GM12873 (cell line): Measurements from ENCODE around the gene SETD2.

ENCODE experiments used
- CTCF ChIP-seq: IDR thresholded peaks from 2 replicates; pipeline ENCODE4 v1.5.1; 2012; ENCODE audit warnings: low read depth, mild to moderate bottlenecking, moderate library complexity, low read length, control low read depth; ENCODE audit not compliant: insufficient read depth; ENCODE audit errors: missing control alignments

SETD2 gene

GRCh38 chr3:47186285-47186684, 22.4 kb upstream of the SETD2 start:
- no peak for TF ChIP-seq CTCF

DNA sequence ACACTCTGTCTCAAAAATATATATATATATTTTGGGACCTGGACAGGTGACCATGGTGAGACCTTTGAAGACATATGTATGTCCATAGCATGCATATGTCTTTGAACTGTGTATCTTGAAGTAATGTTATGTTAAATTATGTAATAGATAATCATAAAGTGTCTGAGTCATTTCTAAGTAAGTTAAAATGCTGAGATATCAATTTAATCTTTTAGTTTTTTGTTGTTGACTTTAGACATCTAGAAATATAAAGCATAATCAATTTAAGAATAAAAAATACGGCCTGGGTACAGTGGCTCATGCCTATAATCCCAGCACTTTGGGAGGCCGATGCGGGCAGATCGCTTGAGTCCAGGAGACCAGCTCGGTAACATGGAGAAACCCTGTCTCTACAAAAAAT, 12.7 kb upstream of the SETD2 start:
- TF ChIP-seq CTCF = no peak

DNA sequence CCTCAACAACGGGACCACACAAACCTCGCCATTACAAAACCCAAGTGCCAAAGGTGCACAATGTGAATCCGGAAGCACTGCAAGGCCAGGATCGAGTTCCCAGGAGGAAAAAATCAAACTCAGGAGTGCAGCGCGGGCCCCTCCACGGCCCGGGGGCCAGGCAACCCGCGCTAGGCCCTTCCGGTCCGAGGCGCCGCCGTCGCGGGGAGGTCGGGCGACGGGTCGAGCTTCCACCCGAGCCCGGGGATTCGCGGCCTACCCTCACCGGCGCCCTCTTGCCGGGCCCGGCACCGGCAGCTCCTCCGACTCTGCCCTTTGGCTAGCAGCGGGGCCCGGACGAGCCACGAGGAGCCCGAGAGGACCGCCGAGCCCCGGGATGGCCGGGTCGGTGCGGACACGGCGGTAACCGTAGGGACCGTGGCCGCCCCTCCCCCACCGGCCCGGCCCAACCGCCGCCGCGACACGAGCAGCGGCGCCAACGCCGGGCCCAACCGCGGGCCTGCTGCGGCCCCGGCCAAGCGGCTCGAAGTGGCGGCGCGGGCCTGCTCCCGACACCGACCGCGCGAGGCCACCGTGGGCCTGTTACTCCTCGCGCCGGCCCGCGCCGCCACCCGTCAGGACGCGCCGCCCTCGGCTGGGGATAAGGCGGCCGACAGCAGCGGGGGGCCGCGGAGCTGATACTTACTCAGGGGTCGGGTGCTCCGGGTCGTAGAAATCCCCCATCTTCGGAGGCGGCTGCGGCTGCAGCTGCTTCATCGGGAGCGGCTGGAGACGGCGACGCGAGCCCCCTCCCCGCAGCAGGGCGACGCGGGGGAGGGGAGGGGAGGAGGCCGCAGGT, 525 bp downstream of the SETD2 start:
- TF ChIP-seq CTCF = no peak

DNA sequence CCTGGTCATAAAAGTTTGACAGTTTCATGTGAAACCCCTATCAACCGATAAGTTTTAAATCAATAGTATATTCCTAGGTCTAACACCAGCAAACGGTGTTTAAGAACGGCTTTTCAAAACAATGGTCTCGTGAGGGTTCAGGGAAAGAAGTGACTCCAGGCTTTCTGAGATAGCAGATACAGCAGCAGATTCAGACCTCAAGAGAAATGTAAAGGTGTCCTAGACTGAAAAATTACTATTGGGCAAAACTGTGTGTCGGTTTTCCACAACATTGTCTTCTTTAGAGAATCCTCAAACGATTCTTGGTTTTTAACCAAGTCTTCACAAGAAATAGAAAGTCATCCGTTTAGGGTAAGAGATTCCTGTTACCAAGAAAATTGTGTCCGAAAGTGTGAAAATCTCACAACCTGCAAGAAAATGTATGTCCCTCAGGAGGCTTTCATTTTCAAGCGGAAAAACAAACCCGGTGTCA, 1.2 kb downstream of the SETD2 start:
- TF ChIP-seq CTCF = no peak

DNA sequence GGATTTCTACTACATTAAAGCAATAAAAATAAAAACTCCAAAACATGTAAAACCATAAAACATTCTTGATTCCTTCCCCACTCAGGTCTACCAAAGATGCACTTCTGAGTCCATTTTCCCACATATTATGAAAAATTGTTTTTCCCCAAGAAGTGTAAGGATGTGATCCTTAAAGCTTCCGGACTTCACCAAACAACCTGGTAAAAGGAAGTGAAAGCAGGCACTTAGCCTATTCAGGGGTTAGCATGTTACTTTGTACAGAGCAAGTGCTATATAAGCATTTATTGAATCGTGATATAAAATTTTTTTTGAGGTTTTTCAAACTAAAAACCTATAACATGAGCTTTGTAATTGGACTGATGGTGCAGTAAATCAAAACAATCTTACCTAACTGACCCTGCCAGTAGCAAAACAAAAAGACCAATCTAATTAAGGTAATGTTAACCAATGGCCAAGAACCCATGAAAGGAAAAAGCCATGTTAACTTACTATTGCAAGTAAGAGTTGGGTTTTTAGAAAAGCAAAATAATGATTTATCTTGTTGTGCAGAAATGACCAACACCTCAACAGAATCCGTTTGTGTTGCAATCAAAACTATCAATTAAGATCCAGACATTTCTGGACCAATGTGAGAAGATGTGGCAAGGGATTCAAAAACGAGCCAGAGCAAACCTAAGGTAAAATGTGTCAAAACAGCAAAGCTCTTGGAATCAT, 1.8 kb downstream of the SETD2 start:
- no peak for TF ChIP-seq CTCF

DNA sequence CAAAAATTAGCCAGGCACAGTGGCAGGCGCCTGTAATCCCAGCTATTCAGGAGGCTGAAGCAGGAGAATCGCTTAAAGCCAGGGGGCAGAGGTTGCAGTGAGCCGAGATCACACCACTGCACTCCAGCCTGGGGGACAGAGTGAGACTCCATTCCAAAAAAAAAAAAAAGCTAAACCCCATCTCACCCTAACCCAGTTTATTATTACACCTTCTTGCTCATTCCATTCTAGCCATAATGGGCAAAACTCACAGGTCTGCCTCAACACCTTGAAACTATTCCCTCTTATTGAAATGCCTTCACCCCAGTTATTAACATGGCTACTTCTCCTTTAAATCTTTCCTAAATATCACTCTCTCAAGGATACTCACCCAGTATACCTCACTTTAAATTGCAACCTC, 4.1 kb downstream of the SETD2 start:
- TF ChIP-seq CTCF = no peak

DNA sequence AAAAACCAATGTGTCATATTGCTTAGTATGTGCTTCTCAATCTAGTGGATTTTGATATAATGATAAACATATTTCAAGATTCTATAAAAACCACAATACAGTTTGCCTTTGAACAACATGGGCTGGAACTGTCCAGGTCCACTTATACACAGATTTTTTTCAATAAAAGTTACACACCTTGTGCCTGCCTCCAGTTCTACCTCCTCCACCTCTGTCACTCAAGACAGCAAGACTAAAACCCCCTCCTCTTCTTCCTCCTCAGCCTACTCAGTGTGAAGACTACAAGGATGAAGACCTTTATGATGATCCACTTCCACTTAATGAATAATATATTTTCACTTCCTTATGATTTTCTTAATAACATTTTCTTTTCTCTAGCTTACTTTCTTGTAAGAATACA, 5.7 kb downstream of the SETD2 start:
- no peak for TF ChIP-seq CTCF
